GM10248 (cell line): Measurements from ENCODE around the gene IFT22.
"Not testable (repeated sequence)": the region's sequence is repeated elsewhere in the genome, so short reads cannot be mapped to it uniquely, and the experiment has no call there.

Experiments
- CTCF ChIA-PET: fragments of 300-600 bp; sonication (Branson Sonifier 250); formaldehyde crosslinking; extraction: SDS; loops from one replicate; lab custom pipeline; 2021; ENCODE audit warnings: antibody characterized with exemption; lab: Yijun Ruan, JAX
- POLR2A ChIA-PET: fragments of 350-650 bp; sonication (Branson Sonifier 250); formaldehyde crosslinking; extraction: SDS; loops from one replicate; lab custom pipeline; 2020; ENCODE audit warnings: antibody characterized with exemption; lab: Yijun Ruan, JAX
- DNase-seq: peaks from one replicate; pipeline ENCODE4 v3.0.0; 2012; ENCODE audit errors: extremely low spot score
- TF ChIP-seq, protein P1 (sequence below): IDR thresholded peaks from 2 replicates; pipeline ENCODE4 v1.5.1; 2012; ENCODE audit warnings: mild to moderate bottlenecking, low read depth; ENCODE audit errors: extremely low read depth, missing control alignments, control extremely low read depth

IFT22 gene

DNA sequence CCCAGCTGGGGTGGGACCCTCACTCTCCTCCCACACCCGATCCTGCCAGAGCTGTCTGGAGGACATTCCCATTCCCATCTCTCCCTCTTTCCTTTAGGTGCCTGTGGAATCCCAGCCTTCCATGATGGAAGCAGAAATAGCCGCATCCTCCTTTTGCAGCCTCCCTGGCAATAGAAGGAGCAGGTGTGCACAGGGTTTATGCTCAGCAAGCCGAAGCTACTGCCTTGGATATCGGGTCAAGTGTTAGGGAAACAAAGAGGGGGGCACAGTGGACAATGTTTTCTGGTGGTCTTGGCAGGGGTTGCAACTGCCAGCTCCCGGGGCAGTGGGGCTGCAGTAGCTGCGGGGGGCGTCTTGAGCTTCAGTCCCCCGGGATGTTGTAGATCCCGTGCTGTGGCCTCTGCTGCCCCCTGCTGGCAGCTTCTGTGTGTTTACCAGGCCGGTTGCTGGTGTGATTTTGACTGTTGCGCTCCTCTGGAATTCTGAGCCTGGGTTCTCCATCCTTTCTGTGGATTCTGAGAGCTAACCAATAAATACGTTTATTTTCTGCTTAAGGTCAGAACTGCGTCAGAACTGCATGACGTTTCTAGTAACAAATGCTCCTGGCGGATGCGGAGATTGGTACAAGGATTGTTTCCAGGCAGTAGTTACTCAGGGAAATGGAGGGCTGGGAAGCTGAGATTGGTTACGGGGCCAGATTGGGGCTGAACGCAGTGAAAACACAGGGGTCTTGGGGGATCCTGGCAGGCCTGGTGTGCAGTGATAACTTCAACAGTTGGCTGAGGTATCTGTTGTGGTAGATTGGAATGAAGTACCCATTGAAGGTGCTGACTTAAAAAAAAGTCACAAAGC lies 31.2 kb downstream of the IFT22 start:
- TF ChIP-seq, protein P1, sequence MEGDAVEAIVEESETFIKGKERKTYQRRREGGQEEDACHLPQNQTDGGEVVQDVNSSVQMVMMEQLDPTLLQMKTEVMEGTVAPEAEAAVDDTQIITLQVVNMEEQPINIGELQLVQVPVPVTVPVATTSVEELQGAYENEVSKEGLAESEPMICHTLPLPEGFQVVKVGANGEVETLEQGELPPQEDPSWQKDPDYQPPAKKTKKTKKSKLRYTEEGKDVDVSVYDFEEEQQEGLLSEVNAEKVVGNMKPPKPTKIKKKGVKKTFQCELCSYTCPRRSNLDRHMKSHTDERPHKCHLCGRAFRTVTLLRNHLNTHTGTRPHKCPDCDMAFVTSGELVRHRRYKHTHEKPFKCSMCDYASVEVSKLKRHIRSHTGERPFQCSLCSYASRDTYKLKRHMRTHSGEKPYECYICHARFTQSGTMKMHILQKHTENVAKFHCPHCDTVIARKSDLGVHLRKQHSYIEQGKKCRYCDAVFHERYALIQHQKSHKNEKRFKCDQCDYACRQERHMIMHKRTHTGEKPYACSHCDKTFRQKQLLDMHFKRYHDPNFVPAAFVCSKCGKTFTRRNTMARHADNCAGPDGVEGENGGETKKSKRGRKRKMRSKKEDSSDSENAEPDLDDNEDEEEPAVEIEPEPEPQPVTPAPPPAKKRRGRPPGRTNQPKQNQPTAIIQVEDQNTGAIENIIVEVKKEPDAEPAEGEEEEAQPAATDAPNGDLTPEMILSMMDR: peak; percentile 44
- POLR2A ChIA-PET, DNase-seq: not testable (repeated sequence)
- CTCF ChIA-PET: interaction anchor here (0.7 to 6.2 kb wide), 22 partner anchors 8 to 165 kb away, joined by 3 to 33 read pairs (median 4); partner anchors contain the start of gene IFT22

DNA sequence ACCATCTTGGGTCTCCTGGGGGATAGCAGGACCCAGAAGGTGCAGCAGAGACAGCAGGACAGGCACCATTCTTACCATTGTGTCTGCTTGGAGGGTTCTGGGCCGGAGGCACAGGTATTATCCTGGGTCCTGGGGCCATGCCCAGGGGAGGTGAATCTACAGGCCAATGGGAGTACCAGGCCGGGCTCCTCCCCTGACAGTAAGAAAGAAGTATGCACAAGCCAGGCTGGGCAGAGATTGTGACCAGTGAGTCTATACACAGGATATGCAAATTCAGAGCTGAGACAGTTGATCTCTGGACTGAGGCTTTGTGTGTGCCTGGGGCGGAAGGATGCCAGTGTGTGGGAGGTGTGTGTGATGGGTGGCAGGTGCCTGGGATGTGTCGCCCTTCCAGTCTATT lies 31.9 kb downstream of the IFT22 start:
- DNase-seq, POLR2A ChIA-PET: not testable (repeated sequence)
- CTCF ChIA-PET: interaction anchor here (0.8 to 5.0 kb wide), 9 partner anchors 17 to 165 kb away, joined by 3 to 30 read pairs (median 5); partner anchors contain the start of gene IFT22

DNA sequence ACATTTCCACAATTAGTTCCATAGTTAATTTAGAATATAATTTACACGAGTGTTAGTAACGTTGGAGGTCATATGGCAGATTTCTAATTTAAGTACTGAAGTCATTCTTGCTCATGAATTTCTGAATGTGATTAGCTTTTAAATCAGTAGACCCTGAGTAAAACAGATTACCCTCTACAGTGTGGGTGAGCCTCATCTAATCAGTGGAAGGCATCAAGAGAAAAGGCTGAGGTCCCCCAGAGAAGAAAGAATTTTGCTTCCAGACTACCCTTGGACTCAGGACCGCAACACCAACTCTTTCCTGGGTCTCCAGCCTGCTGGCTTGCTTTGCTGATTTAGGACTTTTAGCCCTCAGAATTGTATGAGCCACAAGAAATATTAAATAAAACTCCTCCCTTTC lies 33.2 kb downstream of the IFT22 start:
- TF ChIP-seq, protein P1: no peak
- POLR2A ChIA-PET: no interaction called here
- DNase-seq: no peak
- CTCF ChIA-PET: interaction anchor here (5.0 kb wide), 1 partner anchor 145 kb away, joined by 30 read pairs; no protein-coding TSS in a partner anchor

DNA sequence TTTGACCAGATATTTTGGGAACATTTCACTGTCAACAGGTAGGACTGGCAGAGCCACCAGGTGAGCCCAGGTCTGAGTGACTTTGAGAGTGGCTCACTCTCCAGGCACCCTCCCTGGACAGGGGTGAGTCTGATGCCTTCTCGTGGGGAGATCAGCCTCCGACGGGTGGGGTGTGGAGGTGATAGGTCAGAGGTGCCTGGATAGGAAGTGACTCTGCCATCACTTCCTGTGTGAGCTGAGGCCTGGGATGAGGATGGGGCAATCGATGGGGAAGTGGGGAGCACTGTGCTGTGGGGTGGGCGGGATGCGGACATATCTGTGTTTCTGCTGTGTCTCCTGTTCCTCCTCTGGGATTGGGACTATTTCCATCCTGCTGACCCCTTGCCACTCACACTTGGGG lies 34.6 kb downstream of the IFT22 start:
- ChIA-PET CTCF (interaction anchor here (5.0 kb wide), 1 partner anchor 143 kb away, joined by 30 read pairs; no protein-coding TSS in a partner anchor), POLR2A (no interaction called here)
- TF ChIP-seq, protein P1: no peak
- no peak for DNase-seq

DNA sequence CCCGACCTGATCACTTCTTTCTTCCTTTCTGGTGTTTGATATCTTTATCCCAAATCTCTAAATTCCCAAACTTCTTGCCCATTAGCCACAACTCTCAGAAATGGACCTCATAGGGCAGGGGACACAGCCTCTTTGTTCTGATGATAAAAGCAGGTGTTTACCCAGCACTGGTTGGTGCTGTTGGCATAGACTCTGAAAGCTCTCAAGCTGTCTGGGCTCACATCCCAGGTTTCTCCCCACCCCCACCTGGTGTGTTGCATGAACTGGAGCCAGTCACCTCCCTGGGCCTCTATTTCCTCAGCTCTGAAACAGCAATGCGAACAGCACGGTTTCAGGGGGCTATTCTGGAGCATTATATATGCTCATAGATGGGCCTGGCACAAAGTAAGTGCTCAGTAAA lies 35.7 kb downstream of the IFT22 start:
- POLR2A ChIA-PET, DNase-seq: not testable (repeated sequence)
- CTCF ChIA-PET: interaction anchor here (1.9 kb wide), 1 partner anchor 142 kb away, joined by 5 read pairs; no protein-coding TSS in a partner anchor

DNA sequence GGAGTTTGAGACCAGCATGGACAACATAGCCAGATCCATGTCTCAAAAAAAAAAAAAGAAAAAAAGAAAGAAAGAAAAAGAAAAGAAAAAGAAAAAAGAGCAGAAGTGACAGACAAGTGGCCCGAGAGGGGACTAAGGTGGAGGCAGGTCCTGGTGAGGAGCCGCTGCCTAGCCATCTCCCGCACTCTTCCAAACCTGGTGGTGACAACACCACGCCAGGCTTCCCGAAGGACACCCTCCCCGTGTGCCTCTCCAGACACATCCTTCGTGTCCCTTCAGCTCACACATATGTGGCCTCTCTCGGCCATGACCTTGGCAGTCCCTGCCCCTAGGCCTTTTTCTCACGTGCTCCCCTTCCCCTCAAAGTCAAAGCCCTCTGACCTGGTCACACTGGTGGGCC lies 36.4 kb downstream of the IFT22 start:
- TF ChIP-seq, protein P1: no peak
- POLR2A ChIA-PET: no interaction called here
- CTCF ChIA-PET: interaction anchor here (1.9 kb wide), 1 partner anchor 141 kb away, joined by 5 read pairs; no protein-coding TSS in a partner anchor
- DNase-seq: no peak

DNA sequence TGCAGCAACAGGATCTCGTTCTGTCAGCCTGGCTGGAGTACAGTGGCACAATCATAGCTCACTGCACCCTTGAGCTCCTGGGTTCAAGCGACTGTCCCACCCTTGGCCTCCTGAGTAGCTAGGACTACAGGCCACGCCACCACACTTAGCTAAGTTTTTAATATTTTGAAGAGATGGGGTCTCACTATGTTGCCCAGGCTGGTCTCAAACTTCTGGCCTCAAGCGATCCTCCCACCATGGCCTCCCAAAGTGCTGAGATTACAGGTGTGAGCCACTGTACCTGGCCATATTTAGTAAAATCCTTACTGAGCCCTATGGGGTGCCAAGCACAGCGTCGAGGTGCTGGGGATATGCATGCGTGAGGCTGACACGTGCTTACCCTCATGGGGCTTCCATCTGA lies 40.7 kb downstream of the IFT22 start:
- CTCF ChIA-PET: interaction anchor here (0.9 to 3.2 kb wide), 6 partner anchors 10 to 136 kb away, joined by 3 to 86 read pairs (median 3); partner anchors contain the start of gene ZNHIT1
- DNase-seq, POLR2A ChIA-PET: not testable (repeated sequence)
